NT2/D1 (cell line): ENCODE results near the gene TFPI.

Source experiments
- DNase-seq: peaks from one replicate; pipeline ENCODE4 v3.0.0-alpha.2; 2011; ENCODE audit warnings: low read depth, low spot score
- H3K27me3 ChIP-seq: 2 replicates; pipeline ENCODE4 v1.6.0; 2011; ENCODE audit warnings: mild to moderate bottlenecking; ENCODE audit not compliant: insufficient read length, insufficient read depth
- H3K36me3 ChIP-seq: 2 replicates; pipeline ENCODE4 v1.6.1; 2011; ENCODE audit warnings: mild to moderate bottlenecking, low read length, mixed read lengths; ENCODE audit not compliant: insufficient read depth, insufficient read length
- H3K4me1 ChIP-seq: 2 replicates; pipeline ENCODE4 v1.5.1; 2011; ENCODE audit not compliant: insufficient read depth, insufficient read length
- H3K4me3 ChIP-seq: 2 replicates; pipeline ENCODE4 v1.5.1; 2011; ENCODE audit warnings: low read depth; ENCODE audit not compliant: insufficient read length
- H3K9ac ChIP-seq: 2 replicates; pipeline ENCODE4 v1.6.0; 2011; ENCODE audit warnings: low read depth; ENCODE audit not compliant: insufficient read length
- H3K9me3 ChIP-seq: 2 replicates; pipeline ENCODE4 v1.5.1; 2011; ENCODE audit warnings: mild to moderate bottlenecking, low read length; ENCODE audit not compliant: insufficient read depth
- SUZ12 ChIP-seq: IDR thresholded peaks from 2 replicates; pipeline ENCODE4 v1.6.1; 2011; ENCODE audit not compliant: insufficient read length, insufficient read depth; ENCODE audit errors: extremely low read depth
- YY1 ChIP-seq: IDR thresholded peaks from 2 replicates; pipeline ENCODE4 v1.6.1; 2011; ENCODE audit not compliant: insufficient read length, insufficient read depth
- ZNF274 ChIP-seq: IDR thresholded peaks from 2 replicates; pipeline ENCODE4 v1.6.1; 2011; ENCODE audit warnings: mild to moderate bottlenecking, low read depth, low read length

TFPI gene

GRCh38 chr2:187442778-187443177 lies 111.5 kb downstream of the TFPI start:
- no peak for TF ChIP-seq ZNF274
- Histone ChIP-seq H3K4me1 (no peaks in the 10 kb centered on the region), H3K9ac (no peak overlapping the region), H3K36me3 (no peaks in the 10 kb centered on the region), H3K9me3 (no peaks in the 10 kb centered on the region), H3K4me3 (no peak overlapping the region), H3K27me3 (no peaks in the 10 kb centered on the region)
- no peak for DNase-seq

GRCh38 chr2:187442378-187442777 lies 111.9 kb downstream of the TFPI start:
- no peaks in the 10 kb centered on the region for H3K9me3 ChIP-seq
- no peaks in the 10 kb centered on the region for H3K27me3 ChIP-seq
- no peak overlapping the region for H3K9ac ChIP-seq
- DNase-seq, result no peak
- no peaks in the 10 kb centered on the region for H3K36me3 ChIP-seq
- TF ChIP-seq ZNF274, result no peak
- no peak for TF ChIP-seq YY1
- no peak for TF ChIP-seq SUZ12
- H3K4me3 ChIP-seq, result no peak overlapping the region
- H3K4me1 ChIP-seq, result no peaks in the 10 kb centered on the region

GRCh38 chr2:187440101-187440675 lies 114.0 kb downstream of the TFPI start:
- H3K36me3 ChIP-seq, result no peaks in the 10 kb centered on the region
- no peaks in the 10 kb centered on the region for H3K4me1 ChIP-seq
- no peak for TF ChIP-seq ZNF274
- no peak for TF ChIP-seq YY1
- no peak for TF ChIP-seq SUZ12
- H3K4me3 ChIP-seq, result no peak overlapping the region
- no peaks in the 10 kb centered on the region for H3K27me3 ChIP-seq
- H3K9me3 ChIP-seq, result no peaks in the 10 kb centered on the region
- no peak overlapping the region for H3K9ac ChIP-seq
- DNase-seq, result no peak

- no peaks in the 10 kb centered on the region for H3K36me3 ChIP-seq
- H3K27me3 ChIP-seq, result no peaks in the 10 kb centered on the region
- no peak overlapping the region for H3K4me3 ChIP-seq
- no peaks in the 10 kb centered on the region for H3K9me3 ChIP-seq
- no peak for TF ChIP-seq ZNF274
- TF ChIP-seq SUZ12, result no peak
- TF ChIP-seq YY1, result no peak
- DNase-seq, result no peak
- no peak overlapping the region for H3K9ac ChIP-seq
- H3K4me1 ChIP-seq, result no peaks in the 10 kb centered on the region
Measured at GRCh38 chr2:187438455-187438854, 115.8 kb downstream of the TFPI start.

GRCh38 chr2:187435756-187436155 lies 118.5 kb downstream of the TFPI start:
- no peak for DNase-seq
- Histone ChIP-seq H3K9ac (no peak overlapping the region), H3K4me3 (no peak overlapping the region), H3K27me3 (no peaks in the 10 kb centered on the region), H3K9me3 (no peaks in the 10 kb centered on the region), H3K36me3 (no peaks in the 10 kb centered on the region), H3K4me1 (no peaks in the 10 kb centered on the region)
- TF ChIP-seq ZNF274 (no peak), SUZ12 (no peak), YY1 (no peak)

- Histone ChIP-seq H3K4me3 (no peak overlapping the region), H3K36me3 (no peaks in the 10 kb centered on the region), H3K9me3 (no peaks in the 10 kb centered on the region), H3K4me1 (no peaks in the 10 kb centered on the region), H3K9ac (no peak overlapping the region), H3K27me3 (no peaks in the 10 kb centered on the region)
- DNase-seq, result no peak
- TF ChIP-seq SUZ12 (no peak), YY1 (no peak), ZNF274 (no peak)
Measured at GRCh38 chr2:187435078-187435477, 119.2 kb downstream of the TFPI start.

- Histone ChIP-seq H3K36me3 (no peaks in the 10 kb centered on the region), H3K27me3 (no peaks in the 10 kb centered on the region), H3K4me3 (no peak overlapping the region), H3K4me1 (no peaks in the 10 kb centered on the region), H3K9me3 (no peaks in the 10 kb centered on the region), H3K9ac (no peak overlapping the region)
- no peak for TF ChIP-seq YY1
- no peak for TF ChIP-seq ZNF274
- TF ChIP-seq SUZ12, result no peak
- no peak for DNase-seq
Measured at GRCh38 chr2:187434342-187434785, 119.9 kb downstream of the TFPI start.
